ENCODE measurements around the gene KIF3C. TPM values are rescaled to one million over a fixed set of nuclear protein-coding genes. Genes with fewer than 3 reads are reported as not detected.
"Not testable (repeated sequence)": the region's sequence is repeated elsewhere in the genome, so short reads cannot be mapped to it uniquely, and the experiment has no call there.

KIF3C gene
- total RNA-seq, 1 donor from 2014 or later, result 78.1 TPM

DNA sequence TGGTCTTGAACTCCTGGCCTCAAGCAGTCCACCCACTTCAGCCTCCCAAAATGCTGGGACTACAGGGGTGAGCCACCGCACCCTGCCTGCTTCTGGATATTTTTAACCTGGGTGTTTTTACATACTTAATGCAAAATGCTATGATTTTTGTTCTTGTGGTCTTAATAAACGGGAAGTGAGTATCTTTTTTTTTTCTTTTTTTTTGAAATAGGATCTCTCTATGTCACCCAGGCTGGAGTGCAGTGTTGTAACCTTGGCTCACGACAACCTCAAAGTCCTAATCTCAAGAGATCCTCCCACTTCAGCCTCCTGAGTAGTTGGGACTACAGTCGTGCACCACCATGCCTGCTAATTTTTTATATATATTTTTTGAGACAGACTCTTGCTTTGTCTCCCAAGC is 84.8 kb downstream of the KIF3C start:
- no peak for DNase-seq (ENCODE audit: low spot score)
- H3K9me3 Mint-ChIP-seq (ENCODE audit: unreplicated experiment), result no peaks in the 10 kb centered on the region
- TF ChIP-seq, protein P1, sequence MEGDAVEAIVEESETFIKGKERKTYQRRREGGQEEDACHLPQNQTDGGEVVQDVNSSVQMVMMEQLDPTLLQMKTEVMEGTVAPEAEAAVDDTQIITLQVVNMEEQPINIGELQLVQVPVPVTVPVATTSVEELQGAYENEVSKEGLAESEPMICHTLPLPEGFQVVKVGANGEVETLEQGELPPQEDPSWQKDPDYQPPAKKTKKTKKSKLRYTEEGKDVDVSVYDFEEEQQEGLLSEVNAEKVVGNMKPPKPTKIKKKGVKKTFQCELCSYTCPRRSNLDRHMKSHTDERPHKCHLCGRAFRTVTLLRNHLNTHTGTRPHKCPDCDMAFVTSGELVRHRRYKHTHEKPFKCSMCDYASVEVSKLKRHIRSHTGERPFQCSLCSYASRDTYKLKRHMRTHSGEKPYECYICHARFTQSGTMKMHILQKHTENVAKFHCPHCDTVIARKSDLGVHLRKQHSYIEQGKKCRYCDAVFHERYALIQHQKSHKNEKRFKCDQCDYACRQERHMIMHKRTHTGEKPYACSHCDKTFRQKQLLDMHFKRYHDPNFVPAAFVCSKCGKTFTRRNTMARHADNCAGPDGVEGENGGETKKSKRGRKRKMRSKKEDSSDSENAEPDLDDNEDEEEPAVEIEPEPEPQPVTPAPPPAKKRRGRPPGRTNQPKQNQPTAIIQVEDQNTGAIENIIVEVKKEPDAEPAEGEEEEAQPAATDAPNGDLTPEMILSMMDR (IDR thresholded peaks at IDR 0.05; ENCODE audit: unreplicated experiment), result no peak
- no peaks in the 10 kb centered on the region for H3K36me3 Mint-ChIP-seq (ENCODE audit: low read depth, unreplicated experiment)
- H3K4me3 Mint-ChIP-seq (ENCODE audit: unreplicated experiment), result no peak overlapping the region
- H3K27ac Mint-ChIP-seq (ENCODE audit: unreplicated experiment), result no peak overlapping the region
- peaks cover 2% of the 10 kb centered on the region for H3K27me3 Mint-ChIP-seq (ENCODE audit: unreplicated experiment)
- H3K4me1 Mint-ChIP-seq (ENCODE audit: unreplicated experiment), result peaks cover 2% of the 10 kb centered on the region

DNA sequence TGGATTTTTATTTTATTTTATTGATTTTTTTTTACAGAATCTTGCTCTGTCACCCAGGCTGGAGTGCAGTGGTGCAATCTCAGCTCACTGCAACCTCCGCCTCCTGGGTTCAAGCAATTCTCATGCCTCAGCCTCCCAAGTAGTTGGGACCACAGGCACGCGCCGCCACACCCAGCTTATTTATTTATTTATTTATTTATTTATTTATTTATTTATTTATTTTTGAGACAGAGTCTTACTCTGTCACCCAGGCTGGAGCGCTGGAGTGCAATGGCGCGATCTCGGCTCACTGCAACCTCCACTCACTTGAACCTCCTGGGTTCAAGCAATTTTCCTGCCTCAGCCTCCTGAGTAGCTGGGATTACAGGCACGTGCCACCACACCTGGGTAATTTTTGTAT is 86.0 kb downstream of the KIF3C start:
- not testable (repeated sequence) for H3K36me3 Mint-ChIP-seq (ENCODE audit: low read depth, unreplicated experiment); H3K4me3 Mint-ChIP-seq (ENCODE audit: unreplicated experiment); H3K9me3 Mint-ChIP-seq (ENCODE audit: unreplicated experiment); H3K4me1 Mint-ChIP-seq (ENCODE audit: unreplicated experiment); H3K27me3 Mint-ChIP-seq (ENCODE audit: unreplicated experiment); DNase-seq (ENCODE audit: low spot score); H3K27ac Mint-ChIP-seq (ENCODE audit: unreplicated experiment)

DNA sequence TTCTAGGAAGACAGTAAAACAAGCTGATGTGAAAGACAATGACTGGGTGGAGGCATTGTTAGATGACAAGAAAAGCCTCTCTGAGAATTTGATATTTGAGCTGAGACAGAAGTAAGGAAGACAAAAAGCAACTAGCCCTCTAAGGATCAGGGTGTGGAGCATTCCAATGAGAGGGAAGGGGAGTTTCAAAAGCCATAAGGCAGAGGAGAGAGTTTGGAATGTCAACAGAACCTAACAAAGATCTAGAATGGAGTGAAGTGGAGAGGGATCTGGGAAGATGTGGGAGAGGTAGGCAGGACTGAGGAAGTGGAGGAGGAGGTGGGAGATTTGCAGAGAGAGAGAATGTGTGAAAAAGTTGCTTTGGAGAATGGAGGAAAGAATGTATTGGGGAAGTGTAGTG is 86.7 kb downstream of the KIF3C start:
- Mint-ChIP-seq H3K27me3 (ENCODE audit: unreplicated experiment) (peaks cover 3% of the 10 kb centered on the region), H3K36me3 (ENCODE audit: low read depth, unreplicated experiment) (no peaks in the 10 kb centered on the region), H3K9me3 (ENCODE audit: unreplicated experiment) (no peaks in the 10 kb centered on the region), H3K4me1 (ENCODE audit: unreplicated experiment) (peaks cover 2% of the 10 kb centered on the region), H3K4me3 (ENCODE audit: unreplicated experiment) (no peak overlapping the region), H3K27ac (ENCODE audit: unreplicated experiment) (no peak overlapping the region)
- no peak for DNase-seq (ENCODE audit: low spot score)
- TF ChIP-seq, protein P1 (IDR thresholded peaks at IDR 0.05; ENCODE audit: unreplicated experiment), result no peak

DNA sequence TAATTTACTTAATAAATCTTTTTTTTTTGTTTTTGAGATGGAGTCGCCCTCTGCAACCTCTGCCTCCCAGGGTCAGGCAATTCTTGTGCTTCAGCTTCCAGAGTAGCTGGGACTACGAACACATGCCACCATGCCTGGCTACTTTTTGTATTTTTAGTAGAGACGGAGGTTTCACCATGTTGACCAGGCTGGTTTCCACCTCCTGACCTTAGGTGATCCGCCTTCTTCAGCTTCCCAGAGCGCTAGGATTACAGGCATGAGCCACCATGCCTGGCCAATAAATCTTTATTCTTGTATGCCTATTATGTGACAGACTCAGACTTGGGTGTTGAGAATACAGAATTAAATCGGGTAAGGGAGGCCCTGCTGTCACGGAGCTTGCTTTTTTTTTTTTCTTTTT is 87.3 kb downstream of the KIF3C start:
- Mint-ChIP-seq H3K27me3 (ENCODE audit: unreplicated experiment) (peaks cover 3% of the 10 kb centered on the region), H3K9me3 (ENCODE audit: unreplicated experiment) (no peaks in the 10 kb centered on the region), H3K4me1 (ENCODE audit: unreplicated experiment) (peaks cover 2% of the 10 kb centered on the region), H3K36me3 (ENCODE audit: low read depth, unreplicated experiment) (no peaks in the 10 kb centered on the region), H3K4me3 (ENCODE audit: unreplicated experiment) (no peak overlapping the region), H3K27ac (ENCODE audit: unreplicated experiment) (no peak overlapping the region)
- TF ChIP-seq, protein P1 (IDR thresholded peaks at IDR 0.05; ENCODE audit: unreplicated experiment), result no peak
- DNase-seq (ENCODE audit: low spot score), result no peak

DNA sequence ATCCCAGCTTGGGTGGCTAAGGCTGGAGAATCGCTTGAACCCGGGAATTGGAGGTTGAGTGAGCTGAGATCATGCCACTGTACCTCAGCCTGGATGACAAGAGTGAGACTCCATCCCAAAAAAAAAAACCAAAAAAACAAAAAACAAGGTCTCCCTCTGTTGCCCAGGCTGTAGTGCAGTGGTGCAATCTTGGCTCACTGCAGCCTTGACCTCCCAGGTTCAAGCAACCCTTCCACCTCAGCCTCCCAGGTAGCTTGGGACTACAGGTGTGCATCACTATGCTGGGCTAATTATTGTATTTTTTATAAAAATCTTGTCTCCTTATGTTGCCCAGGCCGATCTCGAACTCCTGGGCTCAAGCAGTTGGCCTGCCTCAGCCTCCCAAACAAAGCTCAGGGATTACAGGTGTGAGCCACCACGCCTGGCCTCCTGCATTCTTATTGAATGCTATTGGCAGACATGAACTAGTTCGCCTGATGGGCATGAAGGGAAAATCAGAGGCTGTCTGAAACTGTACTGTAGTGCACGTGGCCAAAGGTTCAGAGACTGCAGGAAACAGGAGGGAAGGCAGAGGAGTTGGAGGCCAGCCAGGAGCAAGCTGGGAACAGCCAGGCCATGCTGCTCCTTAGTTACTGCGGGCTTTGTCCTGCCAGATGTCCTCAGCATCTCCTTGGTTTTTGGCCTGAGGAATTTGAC is 88.0 kb downstream of the KIF3C start:
- Mint-ChIP-seq H3K4me1 (ENCODE audit: unreplicated experiment) (peaks cover 2% of the 10 kb centered on the region), H3K27ac (ENCODE audit: unreplicated experiment) (no peak overlapping the region)

More for the DNA sequence above, 88.0 kb downstream of the KIF3C start:
- no peaks in the 10 kb centered on the region for H3K9me3 Mint-ChIP-seq (ENCODE audit: unreplicated experiment)
- TF ChIP-seq, protein P1 (IDR thresholded peaks at IDR 0.05; ENCODE audit: unreplicated experiment), result no peak
- no peak overlapping the region for H3K4me3 Mint-ChIP-seq (ENCODE audit: unreplicated experiment)
- H3K27me3 Mint-ChIP-seq (ENCODE audit: unreplicated experiment), result peaks cover 3% of the 10 kb centered on the region
- no peak for DNase-seq (ENCODE audit: low spot score)
- H3K36me3 Mint-ChIP-seq (ENCODE audit: low read depth, unreplicated experiment), result no peaks in the 10 kb centered on the region
